Stimulated activated CD8-positive, alpha-beta memory T cell treated with anti-CD3 and anti-CD28 coated beads, Interleukin-7, amount 100 ng/mL, for 1 hour (primary cell): Measurements from ENCODE around the gene FCHSD2.
"Not testable (repeated sequence)": the region's sequence is repeated elsewhere in the genome, so short reads cannot be mapped to it uniquely, and the experiment has no call there.

ENCODE experiments used
- DNase-seq, 2 donors: peaks; one replicate each; pipeline ENCODE4 v3.0.0-alpha.2; 2020; ENCODE audit warnings: low read depth in 2 of 2

FCHSD2 gene

DNA sequence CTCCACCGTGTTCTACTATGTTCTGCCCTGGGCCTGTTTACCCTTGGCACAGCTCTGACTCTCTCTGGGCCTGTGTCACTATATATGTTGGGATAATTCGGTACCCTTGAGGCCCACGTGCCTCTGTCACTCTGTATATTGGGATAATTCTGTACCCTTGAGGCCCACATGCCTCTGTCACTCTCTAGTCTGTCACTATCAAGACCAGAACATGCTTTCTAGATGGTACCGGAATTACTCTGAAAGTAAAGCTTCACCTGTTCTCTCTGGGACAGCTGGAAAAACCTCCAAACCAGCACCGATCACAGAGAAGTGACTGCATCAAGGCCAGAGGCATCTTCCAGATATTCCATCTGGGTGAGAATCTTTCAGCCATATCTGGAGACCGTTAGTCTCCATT, 9.3 kb upstream of the FCHSD2 start:
- no peak for DNase-seq

DNA sequence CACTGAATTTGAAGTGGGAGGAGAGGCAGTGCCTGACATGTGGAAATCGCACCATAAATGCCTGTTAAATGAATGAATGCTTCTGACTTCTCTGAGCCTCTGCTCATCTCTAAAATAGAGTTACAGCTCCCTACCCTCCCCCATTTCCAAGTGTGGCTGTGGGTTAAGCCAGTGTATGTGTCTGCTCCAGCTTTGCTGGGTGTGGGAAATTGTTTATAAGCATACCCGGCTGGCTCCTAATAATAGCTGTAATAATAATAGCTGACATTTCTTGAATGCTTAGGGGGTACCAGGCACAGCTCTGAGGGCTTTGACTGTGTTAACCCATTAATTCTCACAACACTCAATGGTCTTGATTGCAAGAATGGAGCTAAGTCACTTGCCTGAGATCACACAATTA, 7.0 kb upstream of the FCHSD2 start:
- DNase-seq: no peak

DNA sequence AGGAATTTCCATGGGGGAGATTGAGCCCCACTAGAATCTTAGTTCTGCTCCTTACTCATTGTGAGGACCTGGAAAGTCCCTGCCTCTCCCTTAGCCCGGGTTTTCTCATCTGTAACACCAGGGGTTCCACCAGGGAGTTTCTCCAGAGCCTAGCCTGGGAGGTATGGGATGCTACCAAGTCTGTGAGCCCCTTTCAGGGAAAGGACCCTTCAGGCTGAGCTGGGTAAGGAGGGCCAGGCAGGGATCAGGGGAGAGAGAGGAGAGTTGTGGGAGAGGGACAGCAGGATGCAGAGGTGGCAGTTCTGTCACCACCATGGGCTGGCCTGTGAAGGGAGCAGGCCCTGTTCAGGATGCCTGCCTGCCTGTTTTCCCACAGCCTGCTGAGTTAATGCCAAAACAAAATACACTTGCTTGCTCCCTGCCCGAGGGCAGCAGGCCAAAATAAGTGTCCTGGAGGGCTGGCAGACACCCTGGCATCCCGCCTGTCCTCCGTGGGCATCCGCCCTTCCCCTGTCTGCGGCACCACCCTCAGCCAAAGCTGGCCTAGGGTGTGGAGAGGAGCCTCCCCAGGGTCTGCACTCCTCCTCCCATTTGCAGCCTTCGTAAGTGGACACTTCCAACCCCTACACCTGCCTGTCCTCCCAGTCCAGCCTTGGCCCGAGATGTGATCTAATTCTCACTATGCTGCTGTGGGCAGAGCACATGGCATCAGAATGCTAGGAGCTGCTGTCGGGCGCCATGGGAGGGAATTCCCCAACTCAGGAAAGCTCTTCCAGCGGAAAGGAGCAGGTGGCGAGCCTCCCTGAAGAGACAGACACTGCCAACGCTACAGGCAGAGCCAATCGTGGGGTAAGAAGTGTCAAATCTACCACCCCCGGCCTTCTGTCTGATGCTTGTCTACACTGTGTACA, 5.9 kb upstream of the FCHSD2 start:
- no peak for DNase-seq

- DNase-seq: no peak
Observed at GRCh38 chr11:73145986-73146575, 4.0 kb upstream of the FCHSD2 start.

GRCh38 chr11:73143126-73143838, 1.2 kb upstream of the FCHSD2 start:
- no peak for DNase-seq

DNA sequence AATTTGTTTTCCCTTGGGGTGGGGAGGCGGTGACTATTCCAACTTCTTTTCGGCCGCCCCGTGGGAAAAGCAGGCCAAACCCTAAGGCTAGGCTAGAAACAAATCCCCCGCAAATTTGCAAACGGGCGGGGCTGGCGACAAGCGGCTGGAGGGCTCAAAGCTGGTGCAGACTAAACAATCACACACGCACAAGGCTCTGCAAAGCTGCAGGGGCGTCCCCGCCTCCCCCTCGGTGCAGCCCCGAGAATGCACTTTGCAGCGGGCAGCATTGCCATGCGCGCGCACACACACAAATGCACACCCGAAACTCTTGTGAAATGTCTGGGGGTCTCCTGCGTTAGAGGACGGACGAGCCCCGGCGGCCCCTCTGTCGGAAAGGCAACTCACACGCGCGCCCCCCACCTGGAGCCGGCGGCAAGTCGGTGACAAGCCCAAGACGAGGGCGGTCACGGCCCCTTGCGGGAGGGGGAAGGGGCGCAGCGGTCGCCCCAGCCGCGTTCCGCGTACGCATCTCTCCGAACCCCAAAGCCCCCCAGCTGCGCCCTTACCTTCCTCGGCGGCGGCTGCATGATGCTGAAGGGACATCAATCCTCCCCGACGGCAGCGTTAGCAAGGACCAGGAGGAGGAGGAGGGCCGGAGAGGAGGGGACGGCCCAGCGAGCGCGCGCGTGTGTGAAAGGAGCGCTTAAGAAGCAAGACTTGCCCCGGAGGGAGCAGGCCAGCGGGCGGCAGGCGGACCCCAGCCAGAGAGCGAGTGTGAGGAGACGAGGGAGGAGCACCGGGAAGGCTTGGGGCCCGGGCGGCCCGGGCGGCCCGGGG, 600 bp downstream of the FCHSD2 start:
- DNase-seq: peak in 1 of 2 donors; percentile 37

GRCh38 chr11:73141031-73141308, 1.1 kb downstream of the FCHSD2 start:
- DNase-seq: no peak

DNA sequence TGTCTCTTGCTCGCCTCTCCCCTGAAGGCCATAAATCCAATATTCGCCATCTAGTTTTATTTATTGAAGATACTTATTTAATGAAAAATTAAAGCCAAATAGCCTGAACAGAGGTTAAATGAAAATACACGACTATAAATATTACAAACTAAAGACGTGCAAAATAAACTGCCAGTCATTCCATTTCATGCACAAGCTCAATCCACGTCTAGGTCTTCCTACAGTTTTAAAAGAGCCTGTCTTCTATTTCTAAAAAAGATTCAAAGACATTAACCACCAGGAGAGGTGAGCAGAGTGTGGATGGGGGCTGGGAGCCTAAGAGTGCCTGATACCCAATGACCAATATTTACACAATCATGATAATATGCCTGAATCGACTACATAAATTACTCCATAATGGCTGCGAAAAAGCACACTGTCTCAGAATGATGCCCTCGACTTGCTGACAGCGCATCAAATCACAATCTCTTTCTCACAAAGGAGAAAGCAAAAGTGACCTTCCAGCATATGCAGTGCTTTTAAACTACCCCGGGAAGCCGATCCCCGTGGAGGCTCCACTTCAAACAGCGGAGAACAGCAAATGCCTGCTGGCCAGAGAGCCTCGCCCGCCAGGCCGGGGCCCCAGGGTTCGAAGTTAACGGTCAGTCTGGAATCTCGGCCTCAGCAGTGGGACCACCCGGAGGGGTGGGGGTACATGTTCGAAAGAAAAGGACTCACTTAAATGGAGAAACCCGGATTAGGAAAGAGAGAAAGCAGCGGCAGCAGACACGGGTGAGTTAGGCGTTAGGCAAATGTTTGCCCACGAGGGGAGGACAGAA, 1.7 kb downstream of the FCHSD2 start:
- DNase-seq: no peak

- DNase-seq: no peak
Observed at GRCh38 chr11:73139476-73140198, 2.5 kb downstream of the FCHSD2 start.

DNA sequence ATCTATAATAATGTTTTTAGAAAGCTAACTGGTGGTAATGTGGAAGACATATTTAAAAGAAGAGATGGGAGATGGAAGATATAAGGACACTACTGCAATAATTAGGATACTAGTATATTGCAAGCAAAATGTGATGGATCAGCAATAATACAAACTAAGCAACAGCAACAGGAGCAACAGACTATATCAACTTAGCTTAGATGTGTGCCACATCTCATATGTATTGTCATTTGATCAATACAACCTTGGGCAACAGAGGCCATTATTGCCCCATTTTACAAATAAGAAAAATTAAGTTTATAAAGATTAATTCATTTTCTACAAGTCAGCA, 4.2 kb downstream of the FCHSD2 start:
- no peak for DNase-seq

- no peak for DNase-seq
Observed at GRCh38 chr11:73137262-73137943, 4.7 kb downstream of the FCHSD2 start.

DNA sequence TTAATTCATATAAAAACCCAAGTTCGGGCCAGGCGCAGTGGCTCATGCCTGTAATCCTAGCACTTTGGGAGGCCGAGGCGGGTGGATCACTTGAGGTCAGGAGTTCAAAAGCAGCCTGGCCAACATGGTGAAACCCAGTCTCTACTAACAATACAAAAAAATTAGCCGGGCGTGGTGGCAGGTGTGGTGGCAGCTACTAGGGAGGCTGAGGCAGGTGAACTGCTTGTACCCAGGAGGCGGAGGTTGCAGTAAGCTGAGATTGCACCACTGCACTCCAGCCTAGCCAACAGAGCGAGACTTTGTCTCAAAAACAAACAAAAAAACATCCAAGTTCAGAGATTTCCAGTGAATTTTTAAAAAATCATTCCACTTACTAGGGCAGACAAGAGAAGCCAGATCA, 5.4 kb downstream of the FCHSD2 start:
- DNase-seq: not testable (repeated sequence)

DNA sequence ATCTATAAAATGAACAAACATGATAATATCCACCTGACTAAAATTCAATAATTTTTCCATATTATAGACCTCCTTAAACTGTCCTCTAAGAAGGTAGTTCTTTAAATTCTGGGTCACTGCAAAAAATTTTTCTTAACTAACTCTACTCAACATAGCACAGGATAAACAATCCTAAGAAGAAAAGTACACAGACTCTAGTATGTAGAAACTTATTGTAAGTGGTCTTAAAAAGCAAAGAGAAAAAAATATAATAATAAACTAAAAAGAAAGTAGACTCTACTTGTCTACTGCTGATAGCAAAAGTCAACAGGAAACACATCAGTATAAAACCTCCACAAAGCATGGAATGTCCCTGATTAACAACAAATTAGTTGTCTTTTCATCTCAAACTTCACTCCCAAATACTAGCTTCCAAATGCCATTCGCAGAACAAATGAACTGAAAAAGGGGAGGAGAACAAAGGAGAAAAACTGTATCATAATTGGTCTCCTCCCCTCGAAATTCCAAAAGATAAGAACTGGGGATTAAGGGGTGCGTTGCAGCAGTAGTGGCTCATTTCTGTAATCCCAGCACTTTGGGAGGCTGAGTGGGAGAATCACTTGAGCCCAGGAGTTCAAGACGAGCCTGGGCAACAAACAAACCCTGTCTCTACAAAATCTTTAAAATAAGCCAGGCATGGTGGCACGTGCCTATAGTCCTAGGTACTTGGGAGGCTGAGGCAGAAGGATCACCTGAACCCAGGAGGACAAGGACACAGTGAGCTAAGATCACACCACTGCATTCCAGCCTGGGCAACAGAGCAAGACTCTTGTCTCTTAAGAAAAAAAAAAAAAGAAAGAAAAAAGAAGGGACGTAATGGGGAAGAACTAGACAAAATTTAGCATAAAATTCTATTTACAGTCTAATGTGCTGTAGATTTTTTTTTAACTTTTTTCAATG, 6.5 kb downstream of the FCHSD2 start:
- DNase-seq: no peak

GRCh38 chr11:73132349-73132748, 9.8 kb downstream of the FCHSD2 start:
- not testable (repeated sequence) for DNase-seq

- no peak for DNase-seq
Observed at GRCh38 chr11:73130181-73130580, 11.9 kb downstream of the FCHSD2 start.

DNA sequence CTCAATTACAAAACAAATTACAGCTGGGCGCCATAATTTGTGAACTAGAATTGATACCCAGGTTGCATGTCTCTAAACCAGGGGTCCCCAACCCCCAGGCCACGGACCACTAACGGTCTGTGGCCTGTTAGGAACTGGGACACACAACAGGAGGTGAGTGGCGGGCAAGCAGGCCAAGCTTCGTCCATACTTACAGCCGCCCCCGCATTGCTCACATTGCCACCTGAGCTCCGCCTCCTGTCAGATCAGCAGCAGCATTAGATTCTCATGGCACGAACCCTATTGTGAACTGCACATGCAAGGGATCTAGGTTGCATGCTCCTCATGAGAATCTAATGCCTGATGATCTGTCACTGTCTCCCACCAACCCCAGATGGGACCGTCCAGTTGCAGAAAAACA, 12.9 kb downstream of the FCHSD2 start:
- no peak for DNase-seq

DNA sequence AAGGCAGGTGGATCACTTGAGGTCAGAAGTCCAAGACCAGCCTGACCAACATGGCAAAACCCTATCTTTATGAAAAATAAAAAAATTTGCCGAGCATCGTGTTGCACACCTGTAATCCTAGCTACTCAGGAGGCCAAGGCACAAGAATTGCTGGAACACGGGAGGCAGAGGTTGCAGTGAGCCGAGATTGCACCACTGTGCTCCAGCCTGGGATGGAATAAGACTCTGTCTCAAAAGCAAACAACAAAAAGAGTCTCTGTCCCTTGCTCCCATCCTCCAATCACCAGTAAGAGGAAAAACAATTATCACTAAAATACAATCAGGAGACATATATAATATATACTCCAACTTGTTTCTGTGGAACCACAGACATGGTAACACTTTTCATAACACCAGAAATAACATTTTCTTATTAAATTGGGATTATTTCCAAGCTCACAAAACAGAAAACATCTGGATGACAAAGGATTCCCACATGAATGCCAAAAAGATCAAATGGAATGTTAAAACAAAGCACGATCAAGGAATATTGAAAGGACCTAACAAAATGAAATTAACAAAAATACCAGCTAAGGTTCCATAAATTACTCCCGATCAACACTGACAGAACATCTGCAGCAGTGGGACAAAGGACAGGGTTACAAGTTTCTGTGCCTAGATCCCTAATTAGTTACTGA, 15.2 kb downstream of the FCHSD2 start:
- DNase-seq: no peak

DNA sequence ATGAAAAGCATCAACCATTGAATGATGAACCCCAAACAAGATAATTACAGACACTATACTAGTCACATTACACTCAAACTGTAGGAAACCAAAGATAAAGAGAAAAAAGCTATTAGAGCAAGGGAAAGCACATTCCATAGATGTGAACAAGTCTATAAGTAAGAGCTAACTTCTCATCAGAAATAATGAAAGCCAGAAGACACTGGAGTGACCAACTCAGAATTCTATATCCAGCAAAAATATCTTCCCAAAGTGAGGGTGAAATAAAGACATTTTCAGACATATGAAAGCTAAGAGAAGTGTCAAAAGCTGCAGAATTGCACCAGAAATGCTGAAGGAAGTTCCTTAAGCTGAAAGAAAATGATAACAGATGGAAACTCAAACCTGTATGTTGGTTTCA, 17.3 kb downstream of the FCHSD2 start:
- no peak for DNase-seq
